Activated T-cell treated with anti-CD3 and anti-CD28 coated beads for 4 hours (primary cell): Measurements from ENCODE around the gene TBC1D23.

Experiments
- DNase-seq: peaks from one replicate; pipeline ENCODE4 v3.0.0-alpha.2; 2020

The TBC1D23 gene

DNA sequence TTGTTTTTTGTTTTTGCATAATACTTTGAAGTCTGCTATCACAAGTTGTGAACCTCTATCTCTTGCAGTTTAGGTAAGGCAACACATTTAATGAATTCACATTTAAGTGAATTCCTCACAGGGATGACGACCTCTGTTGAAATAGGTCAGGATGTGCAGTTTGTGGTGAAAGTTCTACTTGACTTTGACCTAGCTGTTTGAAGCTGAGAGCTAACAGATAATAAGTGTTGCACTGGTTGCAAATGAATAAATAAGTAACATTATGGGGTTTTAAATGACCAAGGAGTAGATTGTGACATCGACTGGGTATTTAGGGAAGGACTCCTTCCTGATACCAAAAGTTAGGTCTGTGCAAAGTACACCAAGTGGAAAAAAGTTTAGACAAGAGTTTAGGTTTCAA lies 97.6 kb downstream of the TBC1D23 start:
- no peak for DNase-seq

GRCh38 chr3:100359035-100359434 lies 98.2 kb downstream of the TBC1D23 start:
- no peak for DNase-seq

GRCh38 chr3:100360757-100361496 lies 100.1 kb downstream of the TBC1D23 start:
- no peak for DNase-seq

DNA sequence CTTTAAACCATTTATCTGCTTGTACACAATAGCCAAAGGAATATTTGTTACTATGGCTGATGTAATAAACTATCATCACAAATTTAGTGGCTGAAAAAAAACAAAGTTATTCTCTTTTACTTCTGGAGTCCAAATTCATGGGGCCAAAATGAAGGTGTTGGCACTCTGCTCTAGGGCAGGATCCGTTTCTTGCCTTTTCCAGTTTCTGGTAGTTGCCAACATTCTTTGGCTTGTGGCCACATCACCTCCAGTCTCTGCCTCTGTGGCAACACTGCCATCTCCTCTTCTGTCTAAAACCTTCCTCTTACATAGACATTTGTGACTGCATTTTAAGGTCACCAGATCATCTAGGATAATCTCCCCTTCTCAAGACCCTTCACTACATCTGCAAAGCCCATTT lies 101.1 kb downstream of the TBC1D23 start:
- DNase-seq: no peak

- DNase-seq: no peak
Measured at GRCh38 chr3:100364421-100364820, 103.6 kb downstream of the TBC1D23 start.

- no peak for DNase-seq
Measured at GRCh38 chr3:100366424-100366823, 105.6 kb downstream of the TBC1D23 start.

DNA sequence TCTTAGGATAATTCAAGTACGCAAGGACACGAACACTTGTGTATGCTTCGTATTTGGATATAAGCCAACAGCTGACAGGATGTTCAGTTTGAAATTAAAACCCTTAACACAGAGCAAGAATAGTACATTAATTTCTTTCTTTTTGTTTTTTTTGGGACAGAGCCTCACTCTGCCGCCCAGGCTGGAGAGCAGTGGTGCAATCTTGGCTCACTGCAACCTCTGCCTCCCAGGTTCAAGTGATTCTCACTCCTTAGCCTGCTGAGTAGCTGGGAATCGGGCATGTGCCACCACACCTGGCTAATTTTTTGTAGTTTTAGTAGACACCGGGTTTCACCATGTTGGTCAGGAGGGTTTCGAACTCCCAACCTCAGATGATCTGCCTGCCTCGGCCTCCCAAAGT lies 107.6 kb downstream of the TBC1D23 start:
- no peak for DNase-seq

- no peak for DNase-seq
Measured at GRCh38 chr3:100370756-100371155, 110.0 kb downstream of the TBC1D23 start.

- no peak for DNase-seq
Measured at GRCh38 chr3:100374521-100374920, 113.7 kb downstream of the TBC1D23 start.
